Lower lobe of right lung (tissue), 2 donors: ENCODE results near the gene MYBPC1. TPM values are rescaled to one million over a fixed set of nuclear protein-coding genes. Genes with fewer than 3 reads are reported as not detected.

Experiments
- ATAC-seq, 2 donors: fragments of 200-7000 bp; cut with Tn5 transposase; one replicate each; pipeline ENCODE4 v1.9.1; 2020 to 2022; ENCODE audit warnings: mild to moderate bottlenecking in 2 of 2, moderate library complexity in 2 of 2
- DNase-seq: peaks from one replicate; pipeline ENCODE4 v3.0.0-alpha.2; 2020
- H3K27ac ChIP-seq: fragments of 200-600 bp; one replicate; pipeline ENCODE4 v1.8.0; 2022
- H3K27me3 ChIP-seq: fragments of 200-600 bp; one replicate; pipeline ENCODE4 v1.8.0; 2022; ENCODE audit warnings: low read depth
- H3K36me3 ChIP-seq: fragments of 200-600 bp; one replicate; pipeline ENCODE4 v1.8.0; 2022; ENCODE audit warnings: mild to moderate bottlenecking
- H3K4me1 ChIP-seq: fragments of 200-600 bp; one replicate; pipeline ENCODE4 v1.8.0; 2022
- H3K4me3 ChIP-seq: fragments of 200-600 bp; one replicate; pipeline ENCODE4 v1.8.0; 2022; ENCODE audit warnings: mild to moderate bottlenecking
- H3K9me3 ChIP-seq: fragments of 200-600 bp; one replicate; pipeline ENCODE4 v1.8.0; 2022
- CTCF ChIP-seq: fragments of 200-600 bp; IDR thresholded peaks from one replicate; pipeline ENCODE4 v1.8.0; 2022; ENCODE audit warnings: antibody characterized with exemption, mild to moderate bottlenecking
- intact Hi-C: fragments of 100-400 bp; cut with DNase I; formaldehyde crosslinking; loops from one replicate; pipeline ENCODE4 v1.11.0; 2022
- total RNA-seq: library from RNA; stranded (reverse); fragmentation: NEBNext Ultra II Directional; extraction: Animal tissue kit (Norgen Biotek cat#: 25700); gene quantifications from one replicate; pipeline ENCODE4 v1.2.1, GENCODE V29; 2021
- donor health status: DM: no; HTN: yes; CAD: no; lungs with severe emphysema.

Gene MYBPC1
- total RNA-seq, 1 donor from 2014 or later = not detected

GRCh38 chr12:101714877-101715444 lies 120.2 kb downstream of the MYBPC1 start:
- intact Hi-C loops = no loop called here
- Histone ChIP-seq H3K4me3 (no peak overlapping the region), H3K27ac (no peak overlapping the region), H3K9me3 (no peaks in the 10 kb centered on the region), H3K27me3 (no peaks in the 10 kb centered on the region), H3K4me1 (peaks cover 22% of the 10 kb centered on the region), H3K36me3 (peaks cover under 1% of the 10 kb centered on the region)
- ATAC-seq = no peak
- TF ChIP-seq CTCF = no peak
- no peak for DNase-seq

GRCh38 chr12:101719566-101719965 lies 124.8 kb downstream of the MYBPC1 start:
- DNase-seq (no peak), ATAC-seq (no peak)
- H3K4me3 ChIP-seq = no peak overlapping the region
- TF ChIP-seq CTCF = no peak
- H3K27me3 ChIP-seq = no peaks in the 10 kb centered on the region
- H3K27ac ChIP-seq = no peak overlapping the region
- no peaks in the 10 kb centered on the region for H3K9me3 ChIP-seq
- no peaks in the 10 kb centered on the region for H3K4me1 ChIP-seq
- peaks cover 22% of the 10 kb centered on the region for H3K36me3 ChIP-seq
- intact Hi-C loops = no loop called here

- Histone ChIP-seq H3K27ac (no peak overlapping the region), H3K4me3 (no peak overlapping the region), H3K27me3 (no peaks in the 10 kb centered on the region), H3K36me3 (peaks cover 27% of the 10 kb centered on the region), H3K4me1 (no peaks in the 10 kb centered on the region), H3K9me3 (no peaks in the 10 kb centered on the region)
- DNase-seq (no peak), ATAC-seq (no peak)
- no peak for TF ChIP-seq CTCF
- intact Hi-C loops = no loop called here
Observed at GRCh38 chr12:101720118-101720517, 125.3 kb downstream of the MYBPC1 start.

GRCh38 chr12:101722392-101722791 lies 127.6 kb downstream of the MYBPC1 start:
- H3K4me3 ChIP-seq = no peak overlapping the region
- intact Hi-C loops = no loop called here
- H3K4me1 ChIP-seq = no peaks in the 10 kb centered on the region
- DNase-seq = no peak
- no peak for TF ChIP-seq CTCF
- peaks cover 50% of the 10 kb centered on the region for H3K36me3 ChIP-seq
- ATAC-seq = no peak
- no peak overlapping the region for H3K27ac ChIP-seq
- H3K9me3 ChIP-seq = no peaks in the 10 kb centered on the region
- H3K27me3 ChIP-seq = no peaks in the 10 kb centered on the region

- H3K9me3 ChIP-seq = no peaks in the 10 kb centered on the region
- no peak for TF ChIP-seq CTCF
- no peak for DNase-seq
- H3K4me1 ChIP-seq = no peaks in the 10 kb centered on the region
- H3K27me3 ChIP-seq = no peaks in the 10 kb centered on the region
- peaks cover 85% of the 10 kb centered on the region for H3K36me3 ChIP-seq
- H3K4me3 ChIP-seq = no peak overlapping the region
- intact Hi-C loops = no loop called here
- ATAC-seq = no peak
- no peak overlapping the region for H3K27ac ChIP-seq
Observed at GRCh38 chr12:101727098-101727497, 132.3 kb downstream of the MYBPC1 start.
